Astrocyte (in vitro differentiated cells and primary cell): ENCODE data around the gene EPC2. TPM values are rescaled to one million over a fixed set of nuclear protein-coding genes. Genes with fewer than 3 reads are reported as not detected.

Experiments
- DNase-seq: peaks from one replicate; pipeline ENCODE4 v3.0.0-alpha.2; 2010; ENCODE audit warnings: low read depth
- FAIRE-seq: peaks from 2 replicates; lab custom pipeline; 2011; peaks lifted over from hg19 to GRCh38; lab: Jason Lieb, UNC
- H2AFZ ChIP-seq: 2 replicates; pipeline ENCODE4 v1.6.0; 2012; ENCODE audit warnings: low read depth, low read length, inconsistent platforms
- H3K27ac ChIP-seq: 2 replicates; pipeline ENCODE4 v1.5.1; 2011; ENCODE audit warnings: low read depth, low read length, inconsistent platforms
- H3K27me3 ChIP-seq: 2 replicates; pipeline ENCODE4 v1.6.0; 2011; ENCODE audit warnings: low read length, inconsistent platforms; ENCODE audit not compliant: insufficient read depth
- H3K36me3 ChIP-seq: 2 replicates; pipeline ENCODE4 v1.5.1; 2011; ENCODE audit warnings: low read length, inconsistent platforms; ENCODE audit not compliant: insufficient read depth
- H3K4me1 ChIP-seq: 2 replicates; pipeline ENCODE4 v1.5.1; 2011; ENCODE audit warnings: low read length, inconsistent platforms; ENCODE audit not compliant: insufficient read depth
- H3K4me2 ChIP-seq: 2 replicates; pipeline ENCODE4 v1.6.0; 2012; ENCODE audit warnings: low read length, inconsistent platforms
- H3K4me3 ChIP-seq: 2 replicates; pipeline ENCODE4 v1.5.1; 2011; ENCODE audit warnings: low read depth, mild to moderate bottlenecking, low read length, inconsistent platforms; ENCODE audit not compliant: insufficient read depth
- H3K79me2 ChIP-seq: 2 replicates; pipeline ENCODE4 v1.6.0; 2012; ENCODE audit warnings: mild to moderate bottlenecking, low read length, inconsistent platforms; ENCODE audit not compliant: insufficient read depth
- H3K9ac ChIP-seq: 2 replicates; pipeline ENCODE4 v1.6.0; 2012; ENCODE audit warnings: mild to moderate bottlenecking, low read length, inconsistent platforms
- H3K9me3 ChIP-seq: 2 replicates; pipeline ENCODE4 v1.5.1; 2012; ENCODE audit warnings: low read depth, mild to moderate bottlenecking, low read length, inconsistent platforms; ENCODE audit not compliant: insufficient read depth
- H4K20me1 ChIP-seq: 2 replicates; pipeline ENCODE4 v1.6.0; 2012; ENCODE audit warnings: low read length, inconsistent platforms; ENCODE audit not compliant: insufficient read depth
- H3K27ac Mint-ChIP-seq: one replicate; pipeline ENCODE4 v1.8.0; 2021; ENCODE audit warnings: mild to moderate bottlenecking, mixed read lengths; ENCODE audit not compliant: unreplicated experiment
- H3K27me3 Mint-ChIP-seq: one replicate; pipeline ENCODE4 v1.8.0; 2021; ENCODE audit warnings: low read depth, mixed read lengths; ENCODE audit not compliant: unreplicated experiment
- H3K36me3 Mint-ChIP-seq: one replicate; pipeline ENCODE4 v1.8.0; 2021; ENCODE audit warnings: low read depth, mixed read lengths; ENCODE audit not compliant: unreplicated experiment
- H3K4me1 Mint-ChIP-seq: one replicate; pipeline ENCODE4 v1.8.0; 2021; ENCODE audit warnings: low read depth, mixed read lengths; ENCODE audit not compliant: unreplicated experiment
- H3K4me3 Mint-ChIP-seq: one replicate; pipeline ENCODE4 v1.8.0; 2021; ENCODE audit warnings: mild to moderate bottlenecking, moderate library complexity, mixed read lengths; ENCODE audit not compliant: unreplicated experiment
- H3K9me3 Mint-ChIP-seq: one replicate; pipeline ENCODE4 v1.8.0; 2021; ENCODE audit warnings: mild to moderate bottlenecking, mixed read lengths; ENCODE audit not compliant: unreplicated experiment
- EZH2 ChIP-seq: IDR thresholded peaks from 2 replicates; pipeline ENCODE4 v1.6.1; 2012; ENCODE audit warnings: mild to moderate bottlenecking, low read length, inconsistent platforms; ENCODE audit not compliant: insufficient read depth
- total RNA-seq: library from RNA; stranded (reverse); gene quantifications from 2 replicates; pipeline ENCODE4 v1.2.1, GENCODE V29; 2021
- TF ChIP-seq, protein P1 (sequence below): IDR thresholded peaks from 2 replicates; pipeline ENCODE4 v1.5.1; 2011; ENCODE audit warnings: low read depth, mild to moderate bottlenecking, inconsistent platforms, low read length, moderate library complexity; ENCODE audit not compliant: insufficient read depth

The EPC2 gene
- total RNA-seq, 1 donor from 2014 or later, result 24.8 TPM

DNA sequence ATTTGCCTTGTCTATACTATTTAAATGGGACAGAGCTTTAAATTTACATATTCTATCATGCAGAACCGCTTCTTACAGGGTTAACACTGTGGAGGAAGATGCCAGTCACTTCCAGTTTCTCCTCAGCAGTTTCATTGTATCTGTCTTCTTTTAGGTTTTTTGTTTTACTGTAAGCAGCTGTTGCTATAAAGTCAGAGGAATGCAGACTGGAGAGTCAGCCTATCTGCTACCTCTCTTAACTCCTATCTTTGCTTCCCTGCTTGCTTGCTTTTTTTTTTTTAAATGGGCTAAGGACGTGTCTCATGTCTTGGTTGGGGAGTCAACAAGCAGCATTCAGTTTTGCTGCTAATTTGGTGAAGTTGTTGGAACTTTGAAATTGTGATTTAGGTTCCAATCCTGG, 8.9 kb downstream of the EPC2 start:
- H3K36me3 ChIP-seq, result no peaks in the 10 kb centered on the region
- H3K79me2 ChIP-seq, result peaks cover 100% of the 10 kb centered on the region
- H3K27ac ChIP-seq, result no peak overlapping the region
- DNase-seq (no peak), FAIRE-seq (no peak)
- no peaks in the 10 kb centered on the region for H3K4me1 ChIP-seq
- no peak overlapping the region for H3K4me2 ChIP-seq
- Mint-ChIP-seq H3K36me3 (no peaks in the 10 kb centered on the region), H3K4me3 (no peak overlapping the region), H3K27ac (peak overlapping the region; percentile 4), H3K9me3 (no peaks in the 10 kb centered on the region), H3K4me1 (peaks cover 31% of the 10 kb centered on the region), H3K27me3 (no peaks in the 10 kb centered on the region)
- H4K20me1 ChIP-seq, result peaks cover 99% of the 10 kb centered on the region
- TF ChIP-seq EZH2, result no peak
- TF ChIP-seq, protein P1, sequence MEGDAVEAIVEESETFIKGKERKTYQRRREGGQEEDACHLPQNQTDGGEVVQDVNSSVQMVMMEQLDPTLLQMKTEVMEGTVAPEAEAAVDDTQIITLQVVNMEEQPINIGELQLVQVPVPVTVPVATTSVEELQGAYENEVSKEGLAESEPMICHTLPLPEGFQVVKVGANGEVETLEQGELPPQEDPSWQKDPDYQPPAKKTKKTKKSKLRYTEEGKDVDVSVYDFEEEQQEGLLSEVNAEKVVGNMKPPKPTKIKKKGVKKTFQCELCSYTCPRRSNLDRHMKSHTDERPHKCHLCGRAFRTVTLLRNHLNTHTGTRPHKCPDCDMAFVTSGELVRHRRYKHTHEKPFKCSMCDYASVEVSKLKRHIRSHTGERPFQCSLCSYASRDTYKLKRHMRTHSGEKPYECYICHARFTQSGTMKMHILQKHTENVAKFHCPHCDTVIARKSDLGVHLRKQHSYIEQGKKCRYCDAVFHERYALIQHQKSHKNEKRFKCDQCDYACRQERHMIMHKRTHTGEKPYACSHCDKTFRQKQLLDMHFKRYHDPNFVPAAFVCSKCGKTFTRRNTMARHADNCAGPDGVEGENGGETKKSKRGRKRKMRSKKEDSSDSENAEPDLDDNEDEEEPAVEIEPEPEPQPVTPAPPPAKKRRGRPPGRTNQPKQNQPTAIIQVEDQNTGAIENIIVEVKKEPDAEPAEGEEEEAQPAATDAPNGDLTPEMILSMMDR, result no peak
- H3K4me3 ChIP-seq, result no peak overlapping the region
- no peaks in the 10 kb centered on the region for H3K9me3 ChIP-seq
- no peaks in the 10 kb centered on the region for H3K27me3 ChIP-seq
- no peak overlapping the region for H2AFZ ChIP-seq
- no peak overlapping the region for H3K9ac ChIP-seq

DNA sequence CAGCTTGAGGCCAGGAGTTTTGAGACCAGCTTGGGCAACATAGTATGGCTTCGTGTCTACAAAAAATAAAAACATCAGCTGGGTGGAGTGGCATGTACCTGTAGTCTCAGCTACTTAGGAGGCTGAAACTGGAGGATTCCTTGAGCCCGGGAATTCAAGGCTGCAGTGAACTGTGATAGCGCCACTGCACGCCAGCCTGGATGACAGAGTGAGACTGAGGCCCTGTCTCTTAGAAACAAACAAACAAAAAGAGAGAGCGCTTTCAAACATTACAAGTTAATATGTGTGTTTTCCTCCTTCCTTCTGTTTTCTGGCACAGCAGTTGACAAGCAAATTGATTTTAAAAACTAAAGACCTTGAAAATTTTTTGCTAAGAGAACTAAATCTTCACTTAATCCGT, 9.9 kb downstream of the EPC2 start:
- no peak overlapping the region for H3K4me2 ChIP-seq
- no peak overlapping the region for H3K27ac ChIP-seq
- Mint-ChIP-seq H3K4me3 (no peak overlapping the region), H3K4me1 (peaks cover 37% of the 10 kb centered on the region), H3K27ac (no peak overlapping the region), H3K9me3 (no peaks in the 10 kb centered on the region), H3K27me3 (no peaks in the 10 kb centered on the region), H3K36me3 (no peaks in the 10 kb centered on the region)
- no peaks in the 10 kb centered on the region for H3K36me3 ChIP-seq
- no peak for TF ChIP-seq EZH2
- TF ChIP-seq, protein P1, result no peak
- DNase-seq (no peak), FAIRE-seq (no peak)
- H3K4me1 ChIP-seq, result peaks cover 6% of the 10 kb centered on the region
- no peak overlapping the region for H3K9ac ChIP-seq
- H3K27me3 ChIP-seq, result no peaks in the 10 kb centered on the region
- no peaks in the 10 kb centered on the region for H3K9me3 ChIP-seq
- no peak overlapping the region for H2AFZ ChIP-seq
- no peak overlapping the region for H3K4me3 ChIP-seq
- H4K20me1 ChIP-seq, result peaks cover 100% of the 10 kb centered on the region
- peaks cover 100% of the 10 kb centered on the region for H3K79me2 ChIP-seq

DNA sequence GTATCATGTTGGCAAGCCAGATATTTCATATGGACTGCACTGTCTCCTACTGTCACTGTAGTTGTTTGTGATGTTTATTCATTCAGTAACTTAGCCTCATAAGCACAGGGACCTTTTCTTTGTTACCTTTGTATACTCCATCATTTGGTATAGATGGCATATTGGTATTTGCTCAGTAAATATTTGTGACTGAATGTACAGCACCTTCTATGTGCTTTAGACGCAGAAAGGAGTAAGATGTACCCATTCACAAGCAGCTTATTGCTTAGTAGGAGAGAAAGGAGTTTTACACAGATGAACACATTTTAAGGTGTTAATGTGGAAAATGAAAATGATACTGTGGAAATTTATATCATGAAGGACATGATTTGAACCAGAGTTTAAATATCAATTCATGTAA, 12.0 kb downstream of the EPC2 start:
- Histone ChIP-seq H3K36me3 (no peaks in the 10 kb centered on the region), H3K9ac (no peak overlapping the region), H3K27ac (no peak overlapping the region), H3K79me2 (peaks cover 100% of the 10 kb centered on the region), H4K20me1 (peaks cover 97% of the 10 kb centered on the region), H3K9me3 (no peaks in the 10 kb centered on the region), H3K4me2 (no peak overlapping the region), H3K4me1 (peaks cover 9% of the 10 kb centered on the region), H3K27me3 (no peaks in the 10 kb centered on the region), H3K4me3 (no peak overlapping the region), H2AFZ (no peak overlapping the region)
- Mint-ChIP-seq H3K4me1 (peaks cover 42% of the 10 kb centered on the region), H3K27me3 (no peaks in the 10 kb centered on the region), H3K4me3 (no peak overlapping the region), H3K36me3 (no peaks in the 10 kb centered on the region), H3K27ac (no peak overlapping the region), H3K9me3 (no peaks in the 10 kb centered on the region)
- DNase-seq (no peak), FAIRE-seq (no peak)
- TF ChIP-seq EZH2, result no peak
- TF ChIP-seq, protein P1, result no peak
